ENCODE results near the gene SLC34A3. TPM values are rescaled to one million over a fixed set of nuclear protein-coding genes. Genes with fewer than 3 reads are reported as not detected.
A peak's percentile ranks its signal among the peaks of the same experiment; 100 is the strongest.

The SLC34A3 gene
- total and polyA plus RNA-seq, 4 donors: 0.03 to 0.65 (median 0.12) TPM; not detected in 1

DNA sequence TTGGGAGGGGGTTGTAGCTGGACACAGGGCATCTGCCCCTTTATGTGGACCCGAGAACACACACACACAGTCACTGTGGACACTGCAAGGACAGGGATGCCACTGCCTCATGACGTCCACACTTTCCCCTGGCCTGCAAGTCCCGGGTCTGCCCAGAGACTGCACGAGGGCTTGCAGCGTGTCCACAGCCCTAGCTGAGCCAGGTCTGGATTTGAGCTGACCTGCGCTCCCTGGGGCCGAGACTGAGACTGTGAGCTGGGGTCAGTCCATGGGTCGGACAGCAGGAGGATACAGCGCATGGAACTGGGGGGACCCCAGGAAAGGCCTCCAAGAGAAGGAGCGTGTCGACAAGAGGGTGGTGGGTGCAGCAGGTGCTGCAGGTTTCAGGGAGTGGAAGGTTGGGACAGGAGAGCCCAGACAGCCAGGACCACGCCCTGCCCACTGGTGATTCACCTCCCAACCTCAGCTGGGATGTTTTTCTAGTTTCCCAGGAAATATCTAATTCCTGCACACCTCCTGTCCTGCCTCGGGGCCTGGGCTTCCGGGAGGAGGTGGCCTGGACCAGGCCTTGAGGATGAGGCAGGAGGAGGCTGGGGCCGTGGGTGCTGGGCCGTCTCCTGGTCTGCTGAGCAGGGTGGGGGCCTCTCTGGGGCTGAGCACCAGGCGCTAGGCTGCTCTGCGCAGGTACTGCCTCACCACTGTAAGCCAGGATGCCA, 4.2 kb upstream of the SLC34A3 start:
- 65 to 78% methylated on average over 18 of the region's 18 CpGs for WGBS, 2 donors
- DNase-seq (no peak), ATAC-seq (ENCODE audit: insufficient read depth, low FRiP score) (no peak)
- Histone ChIP-seq H3K4me1 (ENCODE audit: control insufficient read depth in 5 of 5, insufficient read depth in 5 of 5, low read length in 5 of 5) (peaks cover 0 to 11% (median 9%) of the 10 kb centered on the region in 5 donors), H3K27me3 (ENCODE audit: control insufficient read depth in 3 of 3, insufficient read depth in 3 of 3, low read length in 2 of 3) (peaks cover 0 to 6% (median 0%) of the 10 kb centered on the region in 3 donors), H3K36me3 (ENCODE audit: control insufficient read depth in 4 of 4, insufficient read depth in 4 of 4, low read length in 4 of 4) (no peaks in the 10 kb centered on the region), H3K27ac (ENCODE audit: low read depth in 1 of 2, low read length in 1 of 2) (peak overlapping the region in 1 of 2 donors; percentile 89), H3K9ac (ENCODE audit: insufficient read depth in 1 of 2, low read length in 2 of 2) (no peak overlapping the region), H3K4me3 (no peak overlapping the region), H3K9me3 (ENCODE audit: control insufficient read depth in 4 of 4, insufficient read depth in 3 of 4, low read length in 3 of 4) (peaks cover 0 to 3% (median 0%) of the 10 kb centered on the region in 4 donors)
- TF ChIP-seq, protein P1, sequence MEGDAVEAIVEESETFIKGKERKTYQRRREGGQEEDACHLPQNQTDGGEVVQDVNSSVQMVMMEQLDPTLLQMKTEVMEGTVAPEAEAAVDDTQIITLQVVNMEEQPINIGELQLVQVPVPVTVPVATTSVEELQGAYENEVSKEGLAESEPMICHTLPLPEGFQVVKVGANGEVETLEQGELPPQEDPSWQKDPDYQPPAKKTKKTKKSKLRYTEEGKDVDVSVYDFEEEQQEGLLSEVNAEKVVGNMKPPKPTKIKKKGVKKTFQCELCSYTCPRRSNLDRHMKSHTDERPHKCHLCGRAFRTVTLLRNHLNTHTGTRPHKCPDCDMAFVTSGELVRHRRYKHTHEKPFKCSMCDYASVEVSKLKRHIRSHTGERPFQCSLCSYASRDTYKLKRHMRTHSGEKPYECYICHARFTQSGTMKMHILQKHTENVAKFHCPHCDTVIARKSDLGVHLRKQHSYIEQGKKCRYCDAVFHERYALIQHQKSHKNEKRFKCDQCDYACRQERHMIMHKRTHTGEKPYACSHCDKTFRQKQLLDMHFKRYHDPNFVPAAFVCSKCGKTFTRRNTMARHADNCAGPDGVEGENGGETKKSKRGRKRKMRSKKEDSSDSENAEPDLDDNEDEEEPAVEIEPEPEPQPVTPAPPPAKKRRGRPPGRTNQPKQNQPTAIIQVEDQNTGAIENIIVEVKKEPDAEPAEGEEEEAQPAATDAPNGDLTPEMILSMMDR (IDR thresholded peaks at IDR 0.05; ENCODE audit: control extremely low read depth, extremely low read depth): no peak

DNA sequence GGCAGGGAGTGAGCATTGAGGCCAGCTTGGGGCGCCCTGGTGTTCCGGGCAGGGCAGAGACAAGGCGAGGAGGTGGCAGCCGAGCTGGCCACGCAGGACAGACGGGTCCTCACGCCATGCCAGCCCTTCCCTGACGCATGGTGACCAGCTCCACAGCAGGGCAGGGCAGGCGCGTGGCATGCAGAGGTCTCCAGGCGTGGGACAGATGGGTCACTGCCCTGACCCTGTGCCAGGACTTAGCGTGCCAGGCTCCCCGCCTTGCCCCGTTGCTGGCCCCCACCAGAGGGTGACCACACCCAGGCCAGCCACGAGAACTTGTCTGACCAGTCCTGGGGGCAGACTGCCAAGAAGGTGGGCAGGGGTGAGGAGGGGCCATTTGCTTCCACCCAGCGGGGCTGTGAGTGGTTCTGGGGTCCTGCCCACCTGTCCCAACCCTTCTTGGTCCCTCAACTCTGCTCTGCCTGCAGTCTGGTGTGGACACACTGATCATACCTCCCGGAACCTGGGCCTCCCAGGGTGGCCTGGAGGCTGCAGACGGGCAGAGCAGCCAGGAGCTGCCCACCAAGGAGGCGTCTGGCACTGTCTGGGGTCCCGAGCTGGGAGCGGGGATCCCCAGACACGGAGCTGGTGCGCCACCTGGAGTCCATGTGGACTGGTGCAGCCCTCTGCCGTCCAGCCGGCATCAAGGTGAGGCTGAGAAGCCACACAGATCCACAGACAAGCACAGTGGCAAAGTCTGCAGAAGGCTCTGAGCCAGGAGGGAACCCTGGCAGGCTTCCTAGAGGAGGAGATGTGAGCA, 3.4 kb upstream of the SLC34A3 start, which contains the start of gene RNF224:
RNF224 (plus strand) TSS at position 449 of the 799 bp plus-strand sequence. CDS start 834 bp downstream, outside the sequence.
- Histone ChIP-seq H3K9ac (ENCODE audit: insufficient read depth in 1 of 2, low read length in 2 of 2) (no peak within 1 kb of the TSS), H3K9me3 (ENCODE audit: control insufficient read depth in 4 of 4, insufficient read depth in 3 of 4, low read length in 3 of 4) (peaks cover 0 to 3% (median 0%) of the 10 kb centered on the region in 4 donors), H3K4me3 (no peak within 1 kb of the TSS), H3K36me3 (ENCODE audit: control insufficient read depth in 4 of 4, insufficient read depth in 4 of 4, low read length in 4 of 4) (no peaks in the 10 kb centered on the region), H3K4me1 (ENCODE audit: control insufficient read depth in 5 of 5, insufficient read depth in 5 of 5, low read length in 5 of 5) (peaks cover 0 to 11% (median 9%) of the 10 kb centered on the region in 5 donors), H3K27me3 (ENCODE audit: control insufficient read depth in 3 of 3, insufficient read depth in 3 of 3, low read length in 2 of 3) (peaks cover 0 to 6% (median 0%) of the 10 kb centered on the region in 3 donors), H3K27ac (ENCODE audit: low read depth in 1 of 2, low read length in 1 of 2) (peak within 1 kb of the TSS in 1 of 2 donors; percentile 89)
- 30 to 41% methylated on average over 25 of the region's 25 CpGs for WGBS, 2 donors
- ATAC-seq (ENCODE audit: insufficient read depth, low FRiP score) (no peak), DNase-seq (peak; percentile 74 to 79 (median 74))
- TF ChIP-seq, protein P1 (IDR thresholded peaks at IDR 0.05; ENCODE audit: control extremely low read depth, extremely low read depth): peak; percentile 93

DNA sequence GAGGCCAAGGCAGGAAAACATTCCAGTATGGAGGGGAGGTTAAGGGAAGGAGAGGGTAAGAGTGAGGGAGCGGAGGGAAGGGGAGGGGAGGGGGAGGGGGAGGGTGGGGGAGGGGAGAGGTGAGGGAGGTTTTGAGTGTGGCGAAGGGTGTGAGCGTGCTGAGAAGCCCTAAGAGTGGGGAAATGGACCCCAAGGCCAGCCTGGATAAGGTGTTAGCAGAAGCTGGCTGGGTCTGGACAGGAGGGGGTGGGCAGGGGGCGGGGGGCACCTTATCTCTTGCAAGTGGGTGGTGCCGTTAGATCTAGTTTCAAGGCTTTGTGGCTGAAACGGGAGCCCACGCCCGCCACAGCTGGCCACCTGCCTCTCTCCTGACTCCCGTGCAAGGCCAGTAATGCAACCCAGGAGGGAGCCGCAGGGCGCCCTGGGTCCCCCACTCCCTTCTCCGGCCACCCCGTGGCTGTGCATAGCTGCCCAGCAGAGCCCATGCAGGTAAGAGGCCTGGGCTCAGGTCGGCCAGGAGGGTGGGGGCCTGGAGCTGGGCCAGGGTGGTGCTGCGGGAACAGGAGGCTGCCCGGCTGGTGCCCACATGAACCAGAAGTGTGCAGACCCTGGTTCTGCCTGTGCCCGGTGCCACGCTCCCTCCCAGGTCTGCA, 2.7 kb upstream of the SLC34A3 start:
- TF ChIP-seq, protein P1 (IDR thresholded peaks at IDR 0.05; ENCODE audit: control extremely low read depth, extremely low read depth): no peak
- Histone ChIP-seq H3K9ac (ENCODE audit: insufficient read depth in 1 of 2, low read length in 2 of 2) (no peak overlapping the region), H3K4me1 (ENCODE audit: control insufficient read depth in 5 of 5, insufficient read depth in 5 of 5, low read length in 5 of 5) (peaks cover 0 to 9% (median 5%) of the 10 kb centered on the region in 5 donors), H3K36me3 (ENCODE audit: control insufficient read depth in 4 of 4, insufficient read depth in 4 of 4, low read length in 4 of 4) (no peaks in the 10 kb centered on the region), H3K9me3 (ENCODE audit: control insufficient read depth in 4 of 4, insufficient read depth in 3 of 4, low read length in 3 of 4) (peaks cover 0 to 3% (median 0%) of the 10 kb centered on the region in 4 donors), H3K27me3 (ENCODE audit: control insufficient read depth in 3 of 3, insufficient read depth in 3 of 3, low read length in 2 of 3) (peaks cover 0 to 6% (median 0%) of the 10 kb centered on the region in 3 donors), H3K27ac (ENCODE audit: low read depth in 1 of 2, low read length in 1 of 2) (no peak overlapping the region), H3K4me3 (no peak overlapping the region)
- DNase-seq: no peak
- ATAC-seq (ENCODE audit: insufficient read depth, low FRiP score): no peak
- 35 to 45% methylated on average over 16 to 18 of the region's 18 CpGs for WGBS, 2 donors

Data from lung (tissue), 12 donors.